Endothelial cell (in vitro differentiated cells): ENCODE results near the gene ZSWIM3. TPM values are rescaled to one million over a fixed set of nuclear protein-coding genes. Genes with fewer than 3 reads are reported as not detected.
A peak's percentile ranks its signal among the peaks of the same experiment; 100 is the strongest.

Source experiments
- DNase-seq: peaks from one replicate; pipeline ENCODE4 v3.0.0; 2021; ENCODE audit warnings: low spot score
- H3K27ac Mint-ChIP-seq: one replicate; pipeline ENCODE4 v1.8.0; 2021; ENCODE audit warnings: mixed read lengths, inconsistent platforms; ENCODE audit not compliant: unreplicated experiment
- H3K27me3 Mint-ChIP-seq: one replicate; pipeline ENCODE4 v1.8.0; 2021; ENCODE audit warnings: mild to moderate bottlenecking, moderate library complexity, mixed read lengths, inconsistent platforms; ENCODE audit not compliant: unreplicated experiment
- H3K36me3 Mint-ChIP-seq: one replicate; pipeline ENCODE4 v1.8.0; 2021; ENCODE audit warnings: mild to moderate bottlenecking, low read depth, mixed read lengths, inconsistent platforms; ENCODE audit not compliant: unreplicated experiment
- H3K4me1 Mint-ChIP-seq: one replicate; pipeline ENCODE4 v1.8.0; 2021; ENCODE audit warnings: mild to moderate bottlenecking, mixed read lengths, inconsistent platforms; ENCODE audit not compliant: unreplicated experiment
- H3K4me3 Mint-ChIP-seq: one replicate; pipeline ENCODE4 v1.8.0; 2021; ENCODE audit warnings: mild to moderate bottlenecking, mixed read lengths, inconsistent platforms; ENCODE audit not compliant: unreplicated experiment
- H3K9me3 Mint-ChIP-seq: one replicate; pipeline ENCODE4 v1.8.0; 2021; ENCODE audit warnings: mixed read lengths, inconsistent platforms; ENCODE audit not compliant: unreplicated experiment
- total RNA-seq: library from RNA; stranded (reverse); fragmentation: NEBNext Ultra II Directional; extraction: Animal tissue kit (Norgen Biotek cat#: 25700); gene quantifications from one replicate; pipeline ENCODE4 v1.2.1, GENCODE V29; 2021; ENCODE audit not compliant: unreplicated experiment
- TF ChIP-seq, protein P1 (sequence below): fragments of 200-600 bp; sonication (generic); IDR thresholded peaks from one replicate; pipeline ENCODE4 v1.5.0; 2021; ENCODE audit warnings: antibody characterized with exemption; ENCODE audit not compliant: unreplicated experiment

The ZSWIM3 gene
- total RNA-seq, 1 donor from 2014 or later: 6.7 TPM

GRCh38 chr20:45909817-45910669 is 52.6 kb downstream of the ZSWIM3 start:
- Mint-ChIP-seq H3K4me1 (peaks cover 11% of the 10 kb centered on the region), H3K27me3 (peaks cover 10% of the 10 kb centered on the region), H3K27ac (peak overlapping the region; percentile 57), H3K36me3 (peaks cover 15% of the 10 kb centered on the region), H3K4me3 (peak overlapping the region; percentile 82), H3K9me3 (no peaks in the 10 kb centered on the region)
- TF ChIP-seq, protein P1, sequence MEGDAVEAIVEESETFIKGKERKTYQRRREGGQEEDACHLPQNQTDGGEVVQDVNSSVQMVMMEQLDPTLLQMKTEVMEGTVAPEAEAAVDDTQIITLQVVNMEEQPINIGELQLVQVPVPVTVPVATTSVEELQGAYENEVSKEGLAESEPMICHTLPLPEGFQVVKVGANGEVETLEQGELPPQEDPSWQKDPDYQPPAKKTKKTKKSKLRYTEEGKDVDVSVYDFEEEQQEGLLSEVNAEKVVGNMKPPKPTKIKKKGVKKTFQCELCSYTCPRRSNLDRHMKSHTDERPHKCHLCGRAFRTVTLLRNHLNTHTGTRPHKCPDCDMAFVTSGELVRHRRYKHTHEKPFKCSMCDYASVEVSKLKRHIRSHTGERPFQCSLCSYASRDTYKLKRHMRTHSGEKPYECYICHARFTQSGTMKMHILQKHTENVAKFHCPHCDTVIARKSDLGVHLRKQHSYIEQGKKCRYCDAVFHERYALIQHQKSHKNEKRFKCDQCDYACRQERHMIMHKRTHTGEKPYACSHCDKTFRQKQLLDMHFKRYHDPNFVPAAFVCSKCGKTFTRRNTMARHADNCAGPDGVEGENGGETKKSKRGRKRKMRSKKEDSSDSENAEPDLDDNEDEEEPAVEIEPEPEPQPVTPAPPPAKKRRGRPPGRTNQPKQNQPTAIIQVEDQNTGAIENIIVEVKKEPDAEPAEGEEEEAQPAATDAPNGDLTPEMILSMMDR: no peak
- no peak for DNase-seq

GRCh38 chr20:45910670-45911485 is 53.5 kb downstream of the ZSWIM3 start:
- peaks cover 10% of the 10 kb centered on the region for H3K27me3 Mint-ChIP-seq
- peak overlapping the region; percentile 57 for H3K27ac Mint-ChIP-seq
- H3K4me3 Mint-ChIP-seq: peak overlapping the region; percentile 82
- DNase-seq: peak; percentile 98
- no peaks in the 10 kb centered on the region for H3K9me3 Mint-ChIP-seq
- TF ChIP-seq, protein P1: no peak
- peaks cover 11% of the 10 kb centered on the region for H3K4me1 Mint-ChIP-seq
- peaks cover 11% of the 10 kb centered on the region for H3K36me3 Mint-ChIP-seq

GRCh38 chr20:45911486-45912343 is 54.3 kb downstream of the ZSWIM3 start, which contains the start of gene PLTP:
PLTP (minus strand) TSS chr20:45912155; CDS start chr20:45911452, 703 bp downstream.
- H3K27ac Mint-ChIP-seq: peak within 1 kb of the TSS; percentile 30
- peak within 1 kb of the TSS; percentile 82 for H3K4me3 Mint-ChIP-seq
- TF ChIP-seq, protein P1: no peak
- H3K36me3 Mint-ChIP-seq: peaks cover 10% of the 10 kb centered on the region
- H3K4me1 Mint-ChIP-seq: peaks cover 11% of the 10 kb centered on the region
- peak; percentile 65 for DNase-seq
- no peaks in the 10 kb centered on the region for H3K9me3 Mint-ChIP-seq
- peaks cover 10% of the 10 kb centered on the region for H3K27me3 Mint-ChIP-seq

DNA sequence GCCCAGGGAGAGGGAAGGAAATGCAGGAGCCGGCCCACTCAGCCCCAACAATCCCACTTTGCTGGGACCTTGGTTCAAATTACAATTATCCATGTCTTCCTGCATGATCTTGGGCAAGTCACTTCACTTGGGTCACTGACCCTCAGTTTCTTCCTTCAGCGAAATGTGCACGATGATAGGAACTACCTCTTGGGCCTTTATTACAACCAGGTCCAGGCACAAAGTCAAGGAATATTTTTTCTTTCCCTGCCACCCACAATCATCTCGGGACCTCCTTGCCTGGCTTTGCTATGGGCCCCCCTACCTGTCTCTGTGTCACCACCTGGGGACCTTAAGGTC is 54.9 kb downstream of the ZSWIM3 start:
- Mint-ChIP-seq H3K9me3 (no peaks in the 10 kb centered on the region), H3K4me3 (peak overlapping the region; percentile 71), H3K4me1 (peaks cover 11% of the 10 kb centered on the region), H3K36me3 (peaks cover 7% of the 10 kb centered on the region), H3K27ac (no peak overlapping the region), H3K27me3 (peaks cover 8% of the 10 kb centered on the region)
- no peak for DNase-seq
- TF ChIP-seq, protein P1: no peak
